HepG2 (cell line): ENCODE data around the gene CTSW. TPM values are rescaled to one million over a fixed set of nuclear protein-coding genes. Genes with fewer than 3 reads are reported as not detected.

Experiments used
- CBX5 ChIP-seq: sonication (generic); formaldehyde crosslinking; IDR thresholded peaks from 2 replicates; pipeline ENCODE4 v1.4.0; 2020; ENCODE audit warnings: missing genetic modification reagents, borderline replicate concordance
- GATAD2A ChIP-seq: IDR thresholded peaks from 2 replicates; pipeline ENCODE4 v1.6.1; 2016
- GLI4 ChIP-seq: sonication (generic); formaldehyde crosslinking; IDR thresholded peaks from 2 replicates; pipeline ENCODE4 v1.5.1; 2020; ENCODE audit warnings: missing genetic modification reagents, mild to moderate bottlenecking, moderate library complexity, borderline replicate concordance
- ISX ChIP-seq: sonication (generic); formaldehyde crosslinking; conservative IDR thresholded peaks from 2 replicates; pipeline ENCODE4 v1.5.0; 2020; ENCODE audit warnings: missing genetic modification reagents
- KAT7 ChIP-seq: IDR thresholded peaks from 2 replicates; pipeline ENCODE4 v1.6.1; 2018; ENCODE audit warnings: borderline replicate concordance, missing compliant biosample characterization
- NCOA1 ChIP-seq: sonication (generic); formaldehyde crosslinking; IDR thresholded peaks from 2 replicates; pipeline ENCODE4 v1.9.0; 2021; ENCODE audit warnings: missing genetic modification reagents
- NFKBIZ ChIP-seq: IDR thresholded peaks from 2 replicates; pipeline ENCODE4 v1.6.1; 2018; ENCODE audit warnings: missing genetic modification reagents, missing compliant biosample characterization
- NONO ChIP-seq, 2 experiments: fragments of 450-650 bp in 1 of 2; sonication (generic) in 1 of 2; formaldehyde crosslinking in 1 of 2; IDR thresholded peaks in 1 of 2; conservative IDR thresholded peaks in 1 of 2; 2 replicates each; pipeline versions ENCODE4 v1.6.1 to v1.8.0; 2017 to 2022; ENCODE audit warnings: mild to moderate bottlenecking in 1 of 2, missing genetic modification reagents in 1 of 2, moderate library complexity in 1 of 2
- SP5 ChIP-seq: IDR thresholded peaks from 2 replicates; pipeline ENCODE4 v1.6.1; 2016; ENCODE audit warnings: low read depth, borderline replicate concordance
- UBTF ChIP-seq: sonication (generic); formaldehyde crosslinking; IDR thresholded peaks from 2 replicates; pipeline ENCODE4 v1.4.0; 2020; ENCODE audit warnings: mild to moderate bottlenecking, missing genetic modification reagents
- ZBTB7B ChIP-seq: sonication (generic); formaldehyde crosslinking; IDR thresholded peaks from 2 replicates; pipeline ENCODE4 v1.4.0; 2020; ENCODE audit warnings: missing genetic modification reagents
- ZNF251 ChIP-seq: sonication (generic); formaldehyde crosslinking; IDR thresholded peaks from 2 replicates; pipeline ENCODE4 v1.9.0; 2021; ENCODE audit warnings: mild to moderate bottlenecking, missing genetic modification reagents
- ZNF296 ChIP-seq: sonication (generic); formaldehyde crosslinking; conservative IDR thresholded peaks from 2 replicates; pipeline ENCODE4 v1.5.0; 2020; ENCODE audit warnings: mild to moderate bottlenecking, missing genetic modification reagents
- ZNF337 ChIP-seq: sonication (generic); formaldehyde crosslinking; IDR thresholded peaks from 2 replicates; pipeline ENCODE4 v1.5.1; 2020; ENCODE audit warnings: missing genetic modification reagents, low read depth, mild to moderate bottlenecking, borderline replicate concordance
- ZNF547 ChIP-seq: sonication (generic); formaldehyde crosslinking; IDR thresholded peaks from 2 replicates; pipeline ENCODE4 v1.5.1; 2020; ENCODE audit warnings: mild to moderate bottlenecking, missing genetic modification reagents
- ZNF790 ChIP-seq: sonication (generic); formaldehyde crosslinking; IDR thresholded peaks from 2 replicates; pipeline ENCODE4 v1.8.0; 2022; ENCODE audit warnings: missing genetic modification reagents, mild to moderate bottlenecking, borderline replicate concordance
- polyA plus RNA-seq, 8 experiments: library from polyadenylated mRNA; depleted of rRNA in 3 of 8; stranded (reverse) in 7 of 8; unstranded in 1 of 8; fragments of >200 nt; fragmentation: Illumina TruSeq in 4 of 8; extraction: Trizol in 4 of 8; gene quantifications; 2 replicates each; pipeline versions ENCODE4 v1.2.1 to v1.2.3, GENCODE V29; 2011 to 2016; ENCODE audit warnings: low read depth in 4 of 8, missing spikeins in 1 of 8, mixed read lengths in 1 of 8; ENCODE audit not compliant: insufficient read depth in 1 of 8
- total RNA-seq, 5 experiments: library from RNA; depleted of rRNA; stranded (reverse); fragments of >200 nt; fragmentation: Illumina TruSeq; extraction: Trizol; gene quantifications; 2 replicates each; pipeline ENCODE4 v1.2.3, GENCODE V29; 2016; ENCODE audit warnings: low read depth in 1 of 5
- TF ChIP-seq, protein P1 (sequence below): sonication (generic); formaldehyde crosslinking; IDR thresholded peaks from 2 replicates; pipeline ENCODE4 v1.8.0; 2022; ENCODE audit warnings: low read depth, missing genetic modification reagents
- TF ChIP-seq, protein P2 (sequence below): sonication (generic); formaldehyde crosslinking; IDR thresholded peaks from 2 replicates; pipeline ENCODE4 v1.4.0; 2020; ENCODE audit warnings: missing genetic modification reagents
- TF ChIP-seq, protein P3 (sequence below): sonication (generic); formaldehyde crosslinking; IDR thresholded peaks from 2 replicates; pipeline ENCODE4 v1.5.1; 2020; ENCODE audit warnings: mild to moderate bottlenecking, missing genetic modification reagents, moderate library complexity

Gene CTSW
- total and polyA plus RNA-seq, 2 of the 13 experiments (the other 11 are each of a cell fraction or from before 2014, with no cell fraction given), result 0.09 TPM; not detected in 1

DNA sequence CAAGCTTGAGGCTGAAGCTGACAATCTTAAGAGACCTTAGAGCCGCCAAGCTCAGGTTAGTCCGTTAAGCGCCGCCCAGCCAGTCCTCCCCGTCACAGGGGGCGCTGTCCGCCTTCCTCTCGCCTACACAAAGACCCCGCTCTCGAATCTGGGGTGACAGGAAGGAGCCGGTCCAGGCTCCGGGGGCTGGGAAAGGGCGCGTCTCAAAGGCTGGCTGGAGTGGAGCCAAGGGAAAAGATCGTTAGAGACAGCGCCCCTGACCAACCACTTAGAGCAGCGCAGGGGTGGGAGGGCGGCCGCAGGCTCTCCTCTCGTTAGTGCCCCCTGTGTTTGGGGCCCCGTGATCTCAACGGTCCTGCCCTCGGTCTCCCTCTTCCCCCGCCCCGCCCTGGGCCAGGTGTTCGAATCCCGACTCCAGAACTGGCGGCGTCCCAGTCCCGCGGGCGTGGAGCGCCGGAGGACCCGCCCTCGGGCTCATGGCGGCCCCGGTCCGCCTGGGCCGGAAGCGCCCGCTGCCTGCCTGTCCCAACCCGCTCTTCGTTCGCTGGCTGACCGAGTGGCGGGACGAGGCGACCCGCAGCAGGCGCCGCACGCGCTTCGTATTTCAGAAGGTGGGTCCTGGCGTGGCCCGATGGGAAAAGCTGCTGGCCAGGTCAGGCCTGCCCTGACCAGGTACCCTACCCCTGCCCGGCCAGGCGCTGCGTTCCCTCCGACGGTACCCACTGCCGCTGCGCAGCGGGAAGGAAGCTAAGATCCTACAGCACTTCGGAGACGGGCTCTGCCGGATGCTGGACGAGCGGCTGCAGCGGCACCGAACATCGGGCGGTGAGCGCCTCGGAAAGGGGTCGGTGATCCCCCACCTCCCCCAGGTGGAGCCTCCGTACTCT is 19.1 kb upstream of the CTSW start, which contains the start of gene MUS81 (continued):
- TF ChIP-seq, protein P1, sequence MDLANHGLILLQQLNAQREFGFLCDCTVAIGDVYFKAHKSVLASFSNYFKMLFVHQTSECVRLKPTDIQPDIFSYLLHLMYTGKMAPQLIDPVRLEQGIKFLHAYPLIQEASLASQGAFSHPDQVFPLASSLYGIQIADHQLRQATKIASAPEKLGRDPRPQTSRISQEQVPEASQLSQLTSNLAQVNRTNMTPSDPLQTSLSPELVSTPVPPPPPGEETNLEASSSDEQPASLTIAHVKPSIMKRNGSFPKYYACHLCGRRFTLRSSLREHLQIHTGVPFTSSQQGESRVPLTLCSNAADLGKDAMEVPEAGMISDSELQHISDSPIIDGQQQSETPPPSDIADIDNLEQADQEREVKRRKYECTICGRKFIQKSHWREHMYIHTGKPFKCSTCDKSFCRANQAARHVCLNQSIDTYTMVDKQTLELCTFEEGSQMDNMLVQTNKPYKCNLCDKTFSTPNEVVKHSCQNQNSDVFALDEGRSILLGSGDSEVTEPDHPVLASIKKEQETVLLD (CRISPR knock-in tag), result peak; percentile 85
- no peak for TF ChIP-seq ISX (CRISPR knock-in tag)
- TF ChIP-seq SP5, result peak; percentile 34; the same call in 1 of the 2 replicates
- TF ChIP-seq, protein P2, sequence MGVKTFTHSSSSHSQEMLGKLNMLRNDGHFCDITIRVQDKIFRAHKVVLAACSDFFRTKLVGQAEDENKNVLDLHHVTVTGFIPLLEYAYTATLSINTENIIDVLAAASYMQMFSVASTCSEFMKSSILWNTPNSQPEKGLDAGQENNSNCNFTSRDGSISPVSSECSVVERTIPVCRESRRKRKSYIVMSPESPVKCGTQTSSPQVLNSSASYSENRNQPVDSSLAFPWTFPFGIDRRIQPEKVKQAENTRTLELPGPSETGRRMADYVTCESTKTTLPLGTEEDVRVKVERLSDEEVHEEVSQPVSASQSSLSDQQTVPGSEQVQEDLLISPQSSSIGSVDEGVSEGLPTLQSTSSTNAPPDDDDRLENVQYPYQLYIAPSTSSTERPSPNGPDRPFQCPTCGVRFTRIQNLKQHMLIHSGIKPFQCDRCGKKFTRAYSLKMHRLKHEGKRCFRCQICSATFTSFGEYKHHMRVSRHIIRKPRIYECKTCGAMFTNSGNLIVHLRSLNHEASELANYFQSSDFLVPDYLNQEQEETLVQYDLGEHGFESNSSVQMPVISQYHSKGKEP (CRISPR knock-in tag), result no peak
- peak; percentile 80 for TF ChIP-seq GATAD2A (CRISPR knock-in tag)
- no peak for TF ChIP-seq NONO (IDR thresholded peaks at IDR 0.05)
- peak; percentile 70 for TF ChIP-seq NONO (CRISPR knock-in tag; conservative IDR thresholded peaks at IDR 0.05)
- no peak; the same call in 1 of the 2 replicates for TF ChIP-seq NCOA1
- TF ChIP-seq KAT7, result peak; percentile 43; the same call in 1 of the 2 replicates
- no peak for TF ChIP-seq NFKBIZ
- peak; percentile 85; the same call in 1 of the 2 replicates for TF ChIP-seq ZBTB7B
- no peak; the same call in 1 of the 2 replicates for TF ChIP-seq ZNF547 (CRISPR knock-in tag)
- TF ChIP-seq ZNF337, result no peak
- TF ChIP-seq UBTF (CRISPR knock-in tag), result peak; percentile 76
- TF ChIP-seq, protein P3, sequence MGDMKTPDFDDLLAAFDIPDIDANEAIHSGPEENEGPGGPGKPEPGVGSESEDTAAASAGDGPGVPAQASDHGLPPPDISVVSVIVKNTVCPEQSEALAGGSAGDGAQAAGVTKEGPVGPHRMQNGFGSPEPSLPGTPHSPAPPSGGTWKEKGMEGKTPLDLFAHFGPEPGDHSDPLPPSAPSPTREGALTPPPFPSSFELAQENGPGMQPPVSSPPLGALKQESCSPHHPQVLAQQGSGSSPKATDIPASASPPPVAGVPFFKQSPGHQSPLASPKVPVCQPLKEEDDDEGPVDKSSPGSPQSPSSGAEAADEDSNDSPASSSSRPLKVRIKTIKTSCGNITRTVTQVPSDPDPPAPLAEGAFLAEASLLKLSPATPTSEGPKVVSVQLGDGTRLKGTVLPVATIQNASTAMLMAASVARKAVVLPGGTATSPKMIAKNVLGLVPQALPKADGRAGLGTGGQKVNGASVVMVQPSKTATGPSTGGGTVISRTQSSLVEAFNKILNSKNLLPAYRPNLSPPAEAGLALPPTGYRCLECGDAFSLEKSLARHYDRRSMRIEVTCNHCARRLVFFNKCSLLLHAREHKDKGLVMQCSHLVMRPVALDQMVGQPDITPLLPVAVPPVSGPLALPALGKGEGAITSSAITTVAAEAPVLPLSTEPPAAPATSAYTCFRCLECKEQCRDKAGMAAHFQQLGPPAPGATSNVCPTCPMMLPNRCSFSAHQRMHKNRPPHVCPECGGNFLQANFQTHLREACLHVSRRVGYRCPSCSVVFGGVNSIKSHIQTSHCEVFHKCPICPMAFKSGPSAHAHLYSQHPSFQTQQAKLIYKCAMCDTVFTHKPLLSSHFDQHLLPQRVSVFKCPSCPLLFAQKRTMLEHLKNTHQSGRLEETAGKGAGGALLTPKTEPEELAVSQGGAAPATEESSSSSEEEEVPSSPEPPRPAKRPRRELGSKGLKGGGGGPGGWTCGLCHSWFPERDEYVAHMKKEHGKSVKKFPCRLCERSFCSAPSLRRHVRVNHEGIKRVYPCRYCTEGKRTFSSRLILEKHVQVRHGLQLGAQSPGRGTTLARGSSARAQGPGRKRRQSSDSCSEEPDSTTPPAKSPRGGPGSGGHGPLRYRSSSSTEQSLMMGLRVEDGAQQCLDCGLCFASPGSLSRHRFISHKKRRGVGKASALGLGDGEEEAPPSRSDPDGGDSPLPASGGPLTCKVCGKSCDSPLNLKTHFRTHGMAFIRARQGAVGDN, result peak; percentile 67; the same call in 1 of the 2 replicates
- TF ChIP-seq GLI4, result no peak
- peak; percentile 86; the same call in 1 of the 2 replicates for TF ChIP-seq ZNF790 (CRISPR knock-in tag)
- TF ChIP-seq ZNF251 (CRISPR knock-in tag), result no peak
- peak; percentile 90; the same call in 1 of the 2 replicates for TF ChIP-seq CBX5 (CRISPR knock-in tag)
- TF ChIP-seq ZNF296 (CRISPR knock-in tag), result no peak
